HG02885 (cell line): ENCODE measurements around the gene KLHL2.
"Not testable (repeated sequence)": the region's sequence is repeated elsewhere in the genome, so short reads cannot be mapped to it uniquely, and the experiment has no call there.

ENCODE experiments used
- ATAC-seq: cut with Tn5 transposase; IDR thresholded peaks from one replicate; pipeline ENCODE4 v1.9.1; 2021; ENCODE audit warnings: mild to moderate bottlenecking; ENCODE audit not compliant: unreplicated experiment, poor library complexity

The KLHL2 gene

GRCh38 chr4:165324918-165325304 is 117.5 kb downstream of the KLHL2 start:
- ATAC-seq: no peak

- no peak for ATAC-seq
Observed at GRCh38 chr4:165325732-165326512, 118.6 kb downstream of the KLHL2 start.

GRCh38 chr4:165326831-165327210 is 119.5 kb downstream of the KLHL2 start:
- ATAC-seq: peak; percentile 13

- peak; percentile 96 for ATAC-seq
Observed at GRCh38 chr4:165327211-165328100, 120.1 kb downstream of the KLHL2 start, which contains the start of gene MSMO1. MSMO1 (plus strand) TSS chr4:165327669; CDS start chr4:165333371, 5,702 bp downstream.

GRCh38 chr4:165328101-165328425 is 120.7 kb downstream of the KLHL2 start:
- no peak for ATAC-seq

GRCh38 chr4:165328708-165329107 is 121.3 kb downstream of the KLHL2 start:
- no peak for ATAC-seq

- ATAC-seq: no peak
Observed at GRCh38 chr4:165330071-165330470, 122.7 kb downstream of the KLHL2 start.

GRCh38 chr4:165330666-165331065 is 123.3 kb downstream of the KLHL2 start:
- no peak for ATAC-seq

- ATAC-seq: no peak
Observed at GRCh38 chr4:165331359-165331758, 124.0 kb downstream of the KLHL2 start.

- ATAC-seq: no peak
Observed at GRCh38 chr4:165331823-165332222, 124.5 kb downstream of the KLHL2 start.

- ATAC-seq: no peak
Observed at GRCh38 chr4:165332502-165332901, 125.1 kb downstream of the KLHL2 start.

- no peak for ATAC-seq
Observed at GRCh38 chr4:165335163-165335703, 127.9 kb downstream of the KLHL2 start.

GRCh38 chr4:165336743-165337142 is 129.4 kb downstream of the KLHL2 start:
- no peak for ATAC-seq

- not testable (repeated sequence) for ATAC-seq
Observed at GRCh38 chr4:165342340-165342739, 135.0 kb downstream of the KLHL2 start.

- no peak for ATAC-seq
Observed at GRCh38 chr4:165343353-165344191, 136.2 kb downstream of the KLHL2 start.

- ATAC-seq: no peak
Observed at GRCh38 chr4:165345666-165346417, 138.5 kb downstream of the KLHL2 start.

GRCh38 chr4:165347647-165348569 is 140.5 kb downstream of the KLHL2 start:
- ATAC-seq: no peak

- no peak for ATAC-seq
Observed at GRCh38 chr4:165351359-165352130, 144.2 kb downstream of the KLHL2 start.
